HepG2 (cell line): ENCODE results near the gene RPRD2. TPM values are rescaled to one million over a fixed set of nuclear protein-coding genes. Genes with fewer than 3 reads are reported as not detected.

Experiments
- ATAC-seq: fragments of 200-7000 bp; cut with Tn5 transposase; 3 replicates; pipeline ENCODE4 v1.9.1; 2020; ENCODE audit warnings: mild to moderate bottlenecking, moderate library complexity
- BruUV-seq: library from RNA; stranded (reverse); fragments of 400-500 nt; replicated peaks from 2 replicates; lab custom pipeline; 2021; lab: Mats Ljungman, UMichigan
- CTCF ChIA-PET: fragments of 300-600 bp; formaldehyde crosslinking; extraction: SDS; loops from one replicate; lab custom pipeline; 2021; ENCODE audit warnings: low total read pairs, inconsistent platforms, low intra/inter-chr PET ratio; lab: Yijun Ruan, JAX
- POLR2A ChIA-PET: fragments of 350-600 bp; sonication (Branson Sonifier 250); formaldehyde crosslinking; loops from one replicate; lab custom pipeline; 2020; ENCODE audit warnings: antibody characterized with exemption, inconsistent platforms; lab: Yijun Ruan, JAX
- DNase-seq: peaks from one replicate; pipeline ENCODE4 v3.0.0-alpha.2; 2015; ENCODE audit warnings: low spot score
- FAIRE-seq: peaks from 3 replicates; lab custom pipeline; 2011; peaks lifted over from hg19 to GRCh38; lab: Jason Lieb, UNC
- H2AFZ ChIP-seq: one replicate; pipeline ENCODE4 v1.6.1; 2011; ENCODE audit warnings: low read length, inconsistent platforms
- H3K27ac ChIP-seq: fragments of 300-600 bp; 3 replicates; pipeline ENCODE4 v1.8.0; 2011; ENCODE audit warnings: mixed run types, mild to moderate bottlenecking, mixed read lengths, low read length, inconsistent platforms; ENCODE audit not compliant: insufficient read depth; ENCODE audit errors: extremely low read length
- H3K27me3 ChIP-seq, 2 experiments: fragments of 200-600 bp in 1 of 2; 2 replicates in 1 of 2; 3 replicates in 1 of 2; pipeline versions ENCODE4 v1.6.0 to v1.8.0; 2011; ENCODE audit warnings: low read length in 2 of 2, mild to moderate bottlenecking in 2 of 2, moderate library complexity in 2 of 2, inconsistent platforms in 1 of 2; ENCODE audit not compliant: insufficient read depth in 2 of 2, control insufficient read depth in 1 of 2
- H3K36me3 ChIP-seq, 2 experiments: fragments of 200-600 bp in 1 of 2; replicated peaks in 1 of 2; 2 replicates in 1 of 2; 3 replicates in 1 of 2; pipeline versions ENCODE4 v1.5.1 to v1.8.0; 2011; ENCODE audit warnings: low read length in 2 of 2, inconsistent platforms in 1 of 2; ENCODE audit not compliant: insufficient read depth in 2 of 2, control insufficient read depth in 1 of 2
- H3K4me1 ChIP-seq: 2 replicates; pipeline ENCODE4 v1.5.1; 2012; ENCODE audit warnings: low read length, inconsistent platforms; ENCODE audit not compliant: insufficient read depth
- H3K4me2 ChIP-seq: 2 replicates; pipeline ENCODE4 v1.6.0; 2011; ENCODE audit warnings: low read depth, low read length, inconsistent platforms
- H3K4me3 ChIP-seq, 3 experiments: fragments of 200-600 bp in 1 of 3; sonication (generic), shearing (Covaris generic) in 1 of 3; replicated peaks in 1 of 3; 2 replicates each; pipeline ENCODE4 v1.5.1; 2011 to 2016; ENCODE audit warnings: low read length in 3 of 3, inconsistent platforms in 2 of 3, low read depth in 2 of 3, mild to moderate bottlenecking in 2 of 3, control low read depth in 1 of 3, mixed read lengths in 1 of 3; ENCODE audit not compliant: insufficient read depth in 1 of 3
- H3K79me2 ChIP-seq: one replicate; pipeline ENCODE4 v1.6.1; 2011; ENCODE audit warnings: low read length, inconsistent platforms; ENCODE audit not compliant: insufficient read depth
- H3K9ac ChIP-seq: 2 replicates; pipeline ENCODE4 v1.6.0; 2011; ENCODE audit warnings: mild to moderate bottlenecking, low read depth, low read length, inconsistent platforms; ENCODE audit not compliant: insufficient read depth
- H3K9me3 ChIP-seq: 2 replicates; pipeline ENCODE4 v1.5.1; 2012; ENCODE audit warnings: mild to moderate bottlenecking, low read length
- H4K20me1 ChIP-seq: 2 replicates; pipeline ENCODE4 v1.6.0; 2011; ENCODE audit warnings: inconsistent platforms, mild to moderate bottlenecking, low read length, moderate library complexity; ENCODE audit not compliant: insufficient read depth
- HNF4G ChIP-seq, 2 experiments: sonication (generic) in 1 of 2; formaldehyde crosslinking in 1 of 2; IDR thresholded peaks; 2 replicates each; pipeline versions ENCODE4 v1.4.0 to v1.6.1; 2011 to 2020; ENCODE audit warnings: borderline replicate concordance in 2 of 2, low read depth in 2 of 2, mild to moderate bottlenecking in 2 of 2, low read length in 1 of 2, missing genetic modification reagents in 1 of 2, moderate library complexity in 1 of 2
- KDM6A ChIP-seq: IDR thresholded peaks from 2 replicates; pipeline ENCODE4 v1.6.1; 2016; ENCODE audit warnings: low read depth
- KLF9 ChIP-seq: IDR thresholded peaks from 2 replicates; pipeline ENCODE4 v1.6.1; 2016; ENCODE audit warnings: low read depth
- MATR3 ChIP-seq: sonication (generic); formaldehyde crosslinking; IDR thresholded peaks from 2 replicates; pipeline ENCODE4 v1.4.0; 2020; ENCODE audit warnings: missing genetic modification reagents
- NFE2L2 ChIP-seq: fragments of 150-350 bp; IDR thresholded peaks from 2 replicates; pipeline ENCODE4 v1.6.1; 2014; ENCODE audit warnings: low read length
- NONO ChIP-seq, 2 experiments: fragments of 450-650 bp in 1 of 2; sonication (generic) in 1 of 2; formaldehyde crosslinking in 1 of 2; IDR thresholded peaks in 1 of 2; conservative IDR thresholded peaks in 1 of 2; 2 replicates each; pipeline versions ENCODE4 v1.6.1 to v1.8.0; 2017 to 2022; ENCODE audit warnings: mild to moderate bottlenecking in 1 of 2, missing genetic modification reagents in 1 of 2, moderate library complexity in 1 of 2
- REXO4 ChIP-seq: sonication (generic); formaldehyde crosslinking; IDR thresholded peaks from 2 replicates; pipeline ENCODE4 v1.8.0; 2022; ENCODE audit warnings: missing genetic modification reagents, mild to moderate bottlenecking, borderline replicate concordance
- SMARCC2 ChIP-seq: fragments of 450-650 bp; IDR thresholded peaks from 2 replicates; pipeline ENCODE4 v1.6.1; 2017; ENCODE audit warnings: antibody characterized with exemption, mild to moderate bottlenecking
- ZBTB43 ChIP-seq: sonication (generic); formaldehyde crosslinking; conservative IDR thresholded peaks from 2 replicates; pipeline ENCODE4 v1.4.0; 2020; ENCODE audit warnings: missing genetic modification reagents
- ZBTB49 ChIP-seq: sonication (generic); formaldehyde crosslinking; IDR thresholded peaks from 2 replicates; pipeline ENCODE4 v1.4.0; 2020; ENCODE audit warnings: missing genetic modification reagents, borderline replicate concordance
- ZNF337 ChIP-seq: sonication (generic); formaldehyde crosslinking; IDR thresholded peaks from 2 replicates; pipeline ENCODE4 v1.5.1; 2020; ENCODE audit warnings: missing genetic modification reagents, low read depth, mild to moderate bottlenecking, borderline replicate concordance
- ZNF83 ChIP-seq: sonication (generic); formaldehyde crosslinking; IDR thresholded peaks from 2 replicates; pipeline ENCODE4 v1.4.0; 2020; ENCODE audit warnings: missing genetic modification reagents, mild to moderate bottlenecking, borderline replicate concordance
- WGBS: methylation state at CpG from one replicate; pipeline ENCODE4 v1.1.6; 2017; ENCODE audit warnings: low lambda C conversion rate; 5-methylcytosine and 5-hydroxymethylcytosine counted together
- in situ Hi-C: cut with HindIII; loops from 2 replicates; pipeline ENCODE4 v1.10.0; 2017; ENCODE audit warnings: low pct_unique_long_range_greater_than_20kb; ENCODE audit not compliant: extremely low pct_ligation_motif_present
- intact Hi-C: fragments of 100-400 bp; cut with micrococcal nuclease; formaldehyde crosslinking; loops from one replicate; pipeline ENCODE4 v1.10.0; 2022; ENCODE audit not compliant: unreplicated experiment
- polyA plus RNA-seq, 8 experiments: library from polyadenylated mRNA; depleted of rRNA in 3 of 8; stranded (reverse) in 7 of 8; unstranded in 1 of 8; fragments of >200 nt; fragmentation: Illumina TruSeq in 4 of 8; extraction: Trizol in 4 of 8; gene quantifications; 2 replicates each; pipeline versions ENCODE4 v1.2.1 to v1.2.3, GENCODE V29; 2011 to 2016; ENCODE audit warnings: low read depth in 4 of 8, missing spikeins in 1 of 8, mixed read lengths in 1 of 8; ENCODE audit not compliant: insufficient read depth in 1 of 8
- total RNA-seq, 5 experiments: library from RNA; depleted of rRNA; stranded (reverse); fragments of >200 nt; fragmentation: Illumina TruSeq; extraction: Trizol; gene quantifications; 2 replicates each; pipeline ENCODE4 v1.2.3, GENCODE V29; 2016; ENCODE audit warnings: low read depth in 1 of 5

Gene RPRD2
- total and polyA plus RNA-seq, 2 of the 13 experiments (the other 11 are each of a cell fraction or from before 2014, with no cell fraction given), result 8.0 to 8.9 TPM

GRCh38 chr1:150444232-150444631 is 80.3 kb downstream of the RPRD2 start:
- no TSS peak for BruUV-seq
- CTCF ChIA-PET, result no interaction called here
- TF ChIP-seq REXO4 (CRISPR knock-in tag), result no peak
- TF ChIP-seq SMARCC2, result no peak
- TF ChIP-seq HNF4G (IDR thresholded peaks at IDR 0.05; ENCODE audit: borderline replicate concordance, low read depth, low read length), result no peak
- no peak for TF ChIP-seq HNF4G (CRISPR knock-in tag; IDR thresholded peaks at IDR 0.05; ENCODE audit: borderline replicate concordance, low read depth)
- TF ChIP-seq MATR3 (CRISPR knock-in tag), result no peak
- no peak for TF ChIP-seq ZNF337 (CRISPR knock-in tag)
- TF ChIP-seq NONO (IDR thresholded peaks at IDR 0.05), result no peak
- TF ChIP-seq NONO (CRISPR knock-in tag; conservative IDR thresholded peaks at IDR 0.05), result no peak
- no peak for TF ChIP-seq ZBTB43 (CRISPR knock-in tag)
- no peak for TF ChIP-seq ZNF83 (CRISPR knock-in tag)
- TF ChIP-seq ZBTB49 (CRISPR knock-in tag), result no peak
- no peak for TF ChIP-seq NFE2L2
- TF ChIP-seq KLF9 (CRISPR knock-in tag), result no peak
- no peak for TF ChIP-seq KDM6A (CRISPR knock-in tag)
- Histone ChIP-seq H3K9me3 (no peaks in the 10 kb centered on the region), H3K27me3 (no peaks in the 10 kb centered on the region), H3K4me2 (no peak overlapping the region), H3K4me3 (no peak overlapping the region), H4K20me1 (no peaks in the 10 kb centered on the region), H3K27ac (no peak overlapping the region), H3K36me3 (peaks cover 7 to 62% of the 10 kb centered on the region in 2 experiments), H3K79me2 (peaks cover 2% of the 10 kb centered on the region), H2AFZ (no peak overlapping the region), H3K4me1 (no peaks in the 10 kb centered on the region), H3K9ac (no peak overlapping the region)
- no peak for FAIRE-seq
- no peak for ATAC-seq
- whole genome bisulfite sequencing, result 100% methylated on average over 1 of the region's 1 CpG
- DNase-seq, result no peak
- POLR2A ChIA-PET, result no interaction called here
- in situ Hi-C loops (no loop called here), intact Hi-C loops (no loop called here)
